Measurements from ENCODE around the gene DAZ3.
"Not testable (repeated sequence)": the region's sequence is repeated elsewhere in the genome, so short reads cannot be mapped to it uniquely, and the experiment has no call there.

DAZ3 gene

GRCh38 chrY:24813293-24813692 lies at the start of gene DAZ3:
DAZ3 (minus strand) TSS chrY:24813393; CDS start chrY:24813185, 208 bp downstream.
- DNase-seq = not testable (repeated sequence)

GRCh38 chrY:24833619-24834018 lies 20.4 kb upstream of the DAZ3 start, which contains the start of gene DAZ4:
DAZ4 (plus strand) TSS chrY:24833919; CDS start chrY:24834127, 208 bp downstream.
- not testable (repeated sequence) for DNase-seq

- not testable (repeated sequence) for DNase-seq
Measured at GRCh38 chrY:24825069-24825468, 11.9 kb upstream of the DAZ3 start.

- DNase-seq = not testable (repeated sequence)
Measured at GRCh38 chrY:24824184-24824879, 11.1 kb upstream of the DAZ3 start.

GRCh38 chrY:24821836-24822235 lies 8.6 kb upstream of the DAZ3 start:
- DNase-seq = not testable (repeated sequence)
